HG03521 (cell line): ENCODE measurements around the gene COX19.

Experiments
- ATAC-seq: cut with Tn5 transposase; IDR thresholded peaks from one replicate; pipeline ENCODE4 v1.9.1; 2021; ENCODE audit warnings: mild to moderate bottlenecking, moderate library complexity; ENCODE audit not compliant: unreplicated experiment

COX19 gene

DNA sequence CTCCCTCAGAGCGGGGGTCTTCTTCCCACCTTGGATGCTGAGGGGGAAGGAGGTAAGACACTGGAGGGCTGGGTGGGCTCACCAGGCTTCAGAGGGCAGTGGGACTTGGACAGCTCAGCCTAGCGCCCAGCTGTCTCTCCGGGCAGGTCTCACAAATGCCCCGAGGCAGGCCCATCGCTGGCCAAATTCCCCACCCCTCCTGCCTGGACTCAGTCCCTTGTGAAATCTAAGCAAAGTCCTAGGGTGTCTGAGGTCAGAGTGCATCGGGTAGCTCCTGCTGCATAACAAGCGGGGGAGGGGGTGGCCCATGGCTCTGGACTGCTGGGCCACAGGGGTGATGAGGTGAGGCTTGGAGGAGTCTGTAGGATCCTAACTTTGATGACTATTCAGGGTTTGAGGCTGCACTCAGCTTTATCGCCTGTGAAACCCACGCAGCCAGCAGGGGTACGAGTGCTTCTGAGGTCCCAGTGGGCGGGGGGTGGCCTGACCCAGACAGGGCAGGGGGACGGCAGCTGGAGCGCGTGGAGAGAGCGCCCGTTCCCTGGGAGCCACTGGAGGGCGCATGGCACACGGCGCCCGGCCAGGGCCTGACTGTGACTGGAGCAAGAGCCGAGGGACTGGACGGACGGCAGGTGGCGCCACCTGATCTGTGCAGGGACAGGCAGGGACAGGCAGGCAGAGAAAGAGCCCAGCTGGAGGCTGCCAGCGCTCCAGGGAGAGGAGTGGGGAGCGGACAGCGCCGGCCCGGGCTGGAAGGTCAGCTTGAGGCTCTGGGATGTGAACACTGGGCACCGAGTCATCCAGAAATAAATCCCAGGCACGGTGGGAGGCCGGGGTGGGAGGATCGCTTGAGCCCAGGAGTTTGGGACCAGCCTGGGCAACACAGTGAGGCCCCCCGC is 17.6 kb upstream of the COX19 start:
- ATAC-seq, result peak; percentile 76

DNA sequence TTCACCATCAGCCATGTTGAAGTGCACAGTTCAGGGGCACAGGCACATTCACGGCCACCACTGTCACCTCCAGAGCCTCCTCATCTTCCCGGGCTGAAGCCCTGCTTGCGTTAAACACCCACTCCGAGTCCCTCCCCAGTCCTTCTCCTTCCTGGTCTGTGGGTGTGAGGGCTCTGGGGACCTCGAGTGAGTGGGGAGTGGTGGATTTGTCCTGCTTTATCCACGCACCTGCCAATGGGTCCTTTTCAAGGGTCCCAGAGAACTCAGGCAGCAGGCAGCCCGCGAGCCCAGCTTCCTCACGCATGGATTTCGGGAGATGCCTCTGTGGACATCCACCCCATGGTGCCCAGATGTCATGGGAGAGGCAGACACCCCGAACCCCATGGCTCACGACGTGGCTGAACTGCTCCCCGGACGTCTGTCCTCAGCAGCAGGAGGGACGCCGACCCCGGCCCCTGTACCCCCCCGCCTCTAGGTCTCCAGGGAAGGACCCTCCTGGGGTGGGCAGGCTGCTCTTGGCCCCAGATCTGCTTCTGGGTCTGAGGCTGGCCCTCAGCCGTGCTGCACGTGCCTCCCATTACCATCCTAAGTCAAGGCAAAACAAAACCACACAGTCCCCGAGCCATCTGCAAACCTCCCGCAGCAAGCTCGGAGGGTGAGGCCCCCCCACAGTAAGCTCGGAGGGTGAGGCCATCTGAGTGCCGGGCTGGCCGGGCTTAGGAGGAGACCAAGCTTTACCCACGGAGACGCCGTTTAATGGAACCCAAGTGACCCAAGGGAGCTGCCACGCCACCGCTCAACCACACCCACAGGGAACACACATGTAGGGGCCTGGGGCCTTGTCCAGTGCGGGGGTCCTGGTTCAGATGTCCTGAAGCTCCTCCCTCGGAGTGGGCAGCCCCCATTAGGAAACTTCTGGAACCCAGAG is 16.6 kb upstream of the COX19 start:
- no peak for ATAC-seq

DNA sequence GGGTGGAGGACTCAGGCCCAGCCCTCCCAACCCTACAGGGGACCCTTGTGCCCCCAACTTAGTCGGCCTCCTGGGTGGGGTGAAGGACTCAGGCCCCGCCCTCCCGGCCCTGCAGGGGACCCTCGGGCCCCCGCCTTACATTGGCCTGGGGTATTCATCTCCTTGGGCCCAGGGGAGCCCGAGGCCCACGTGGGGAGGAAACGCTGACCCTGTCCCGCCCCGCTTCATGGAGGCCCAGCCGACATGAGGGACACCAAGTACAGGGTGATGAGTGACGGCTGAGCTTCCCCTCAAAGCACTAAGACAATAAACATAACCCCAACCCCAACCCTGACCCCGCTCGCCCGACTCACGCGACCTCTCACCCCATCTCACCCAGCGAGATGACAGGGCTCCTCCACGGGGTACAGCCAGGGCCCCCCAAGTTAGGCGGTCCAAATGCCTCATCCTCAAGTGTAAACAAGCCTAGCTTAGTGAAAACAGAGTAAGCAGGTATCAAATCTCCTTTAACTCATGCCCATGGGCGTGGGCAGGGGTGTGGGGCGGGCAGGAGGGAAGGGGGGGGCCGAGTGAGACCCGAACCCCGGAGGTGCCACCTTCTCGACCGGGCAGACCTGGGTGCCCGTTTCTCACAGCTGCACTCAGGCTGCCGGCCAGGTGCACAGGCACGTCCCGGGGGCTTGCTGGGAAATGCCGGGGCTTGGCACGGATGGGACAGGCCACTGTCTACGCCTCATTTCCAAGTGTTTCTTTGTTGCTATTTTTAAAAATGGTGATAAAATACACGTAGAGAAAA is 15.8 kb upstream of the COX19 start:
- no peak for ATAC-seq

DNA sequence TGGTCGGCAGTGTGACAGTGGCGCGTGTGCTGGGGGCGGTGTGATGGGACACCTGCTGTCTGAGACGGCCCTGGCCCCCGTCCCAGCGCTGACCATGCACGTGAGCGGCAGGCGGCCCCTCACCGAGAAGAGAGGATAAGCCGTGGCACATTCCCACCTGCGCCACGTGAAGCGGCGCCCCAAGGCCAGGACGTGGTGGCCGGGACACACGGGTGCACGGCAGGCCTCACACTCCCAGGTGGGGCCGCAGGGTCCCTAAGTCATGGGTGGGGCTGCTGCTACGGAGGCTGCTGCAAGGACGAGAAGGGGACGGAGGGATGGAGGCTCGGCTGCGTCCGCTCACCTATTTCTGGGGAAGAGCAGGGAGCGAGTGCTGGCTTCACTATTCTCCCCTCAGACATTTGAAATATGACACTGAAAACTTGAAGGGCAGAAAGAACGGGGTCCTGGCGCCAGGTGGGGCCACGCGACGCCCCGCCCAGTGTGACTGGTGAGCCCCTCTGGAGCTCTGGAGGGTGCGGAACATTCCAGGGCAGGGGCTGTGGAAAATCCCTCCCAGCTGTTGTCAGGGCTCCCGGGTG is 15.1 kb upstream of the COX19 start:
- ATAC-seq, result no peak

DNA sequence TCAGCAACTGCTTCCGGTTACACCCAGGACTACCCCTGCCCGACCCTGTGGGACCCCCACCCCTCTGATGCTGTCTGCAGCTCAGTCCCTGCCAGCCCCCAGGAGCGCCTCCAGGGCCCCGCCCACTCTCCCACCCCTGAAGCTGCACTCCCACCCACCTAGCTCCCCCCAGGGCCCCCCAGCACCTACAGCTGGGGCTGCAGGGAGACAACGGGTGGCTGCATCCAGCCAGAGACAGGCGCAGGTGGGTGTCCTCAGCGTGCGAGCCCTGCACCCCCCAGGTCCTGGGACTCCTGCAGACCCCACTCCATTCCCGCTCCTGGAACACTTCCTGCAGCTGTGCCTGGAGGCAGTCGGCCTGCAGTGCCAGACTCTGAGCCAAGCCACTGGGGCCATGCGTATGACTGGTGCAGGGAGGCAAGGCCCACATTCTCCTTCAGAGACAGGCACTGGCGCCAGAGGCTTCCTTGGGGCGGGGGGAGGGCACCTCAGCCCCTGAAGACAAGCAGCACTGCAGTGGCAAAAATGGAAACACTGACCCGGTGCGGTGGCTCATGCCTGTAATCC is 13.7 kb upstream of the COX19 start:
- no peak for ATAC-seq

DNA sequence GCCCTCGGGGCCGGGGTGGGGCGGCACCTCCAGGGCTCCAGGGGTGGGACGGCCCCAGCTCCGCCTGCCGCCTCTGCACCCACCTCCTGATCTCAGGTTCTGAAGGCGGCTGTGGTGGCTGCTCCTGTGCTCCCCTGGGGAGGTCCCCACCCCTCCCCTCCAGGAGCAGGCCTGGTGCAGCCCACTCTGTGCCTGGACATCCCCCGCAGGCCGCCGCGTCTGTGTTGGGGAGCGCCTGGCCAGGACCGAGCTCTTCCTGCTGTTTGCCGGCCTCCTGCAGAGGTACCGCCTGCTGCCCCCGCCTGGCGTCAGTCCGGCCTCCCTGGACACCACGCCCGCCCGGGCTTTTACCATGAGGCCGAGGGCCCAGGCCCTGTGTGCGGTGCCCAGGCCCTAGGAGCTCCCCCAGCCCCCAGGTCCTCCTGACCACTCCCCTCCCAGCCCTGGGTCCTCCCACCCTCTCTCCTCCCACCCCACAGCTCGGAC is 13.1 kb upstream of the COX19 start:
- ATAC-seq, result no peak

DNA sequence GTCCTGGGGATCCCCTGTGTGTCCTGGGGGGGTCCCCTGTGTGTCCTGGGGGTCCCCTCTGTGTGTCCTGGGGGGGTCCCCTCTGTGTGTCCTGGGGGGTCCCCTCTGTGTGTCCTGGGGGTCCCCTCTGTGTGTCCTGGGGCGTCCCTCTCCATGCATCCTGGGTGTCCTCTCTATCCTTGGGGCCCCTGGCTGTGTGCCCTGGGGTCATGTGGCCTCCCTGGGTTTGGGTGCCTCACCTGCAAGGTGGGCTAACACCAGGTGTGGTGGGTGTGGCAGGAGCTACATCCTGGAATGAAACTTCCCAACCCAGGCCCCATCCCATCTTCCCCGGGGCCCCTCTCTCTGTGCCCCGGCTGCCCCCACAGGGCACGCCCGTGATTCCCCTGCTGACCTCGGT is 12.6 kb upstream of the COX19 start:
- ATAC-seq, result no peak

DNA sequence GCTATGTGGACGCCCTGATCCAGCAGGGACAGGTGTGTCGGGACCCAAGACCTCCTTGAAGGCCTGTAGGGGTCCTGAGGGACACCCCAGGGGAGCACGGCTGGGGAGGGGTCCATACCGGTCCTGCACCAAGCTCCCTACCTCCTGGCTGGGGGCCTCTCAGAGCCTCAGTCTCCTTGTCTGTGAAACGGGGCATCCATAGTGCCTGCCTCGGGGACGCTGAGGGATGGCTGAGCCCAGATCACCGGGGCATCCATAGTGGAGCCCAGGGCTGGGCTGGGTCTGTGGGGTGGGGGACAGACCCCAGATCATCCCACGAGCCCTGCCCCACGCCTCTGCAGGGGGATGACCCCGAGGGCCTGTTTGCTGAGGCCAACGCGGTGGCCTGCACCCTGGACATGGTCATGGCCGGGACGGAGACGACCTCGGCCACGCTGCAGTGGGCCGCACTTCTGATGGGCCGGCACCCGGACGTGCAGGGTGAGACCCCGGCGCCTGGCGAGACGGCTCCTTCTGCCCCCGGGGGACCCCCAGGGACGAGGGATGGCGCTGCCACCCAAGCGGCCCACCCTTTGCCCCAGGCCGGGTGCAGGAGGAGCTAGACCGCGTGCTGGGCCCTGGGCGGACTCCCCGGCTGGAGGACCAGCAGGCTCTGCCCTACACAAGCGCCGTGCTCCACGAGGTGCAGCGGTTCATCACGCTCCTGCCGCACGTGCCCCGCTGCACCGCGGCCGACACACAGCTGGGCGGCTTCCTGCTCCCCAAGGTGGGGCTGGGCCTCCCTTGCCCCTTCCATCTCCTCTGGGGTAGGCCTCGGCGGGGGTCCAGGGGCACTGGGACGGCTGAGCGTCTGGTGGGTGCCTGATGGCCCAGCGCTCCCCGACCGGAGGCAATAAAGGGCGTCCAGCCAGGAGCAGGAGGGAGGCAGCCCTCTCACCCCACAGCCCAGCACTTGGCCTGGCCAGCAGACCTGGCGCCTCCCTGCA is 11.7 kb upstream of the COX19 start:
- no peak for ATAC-seq

DNA sequence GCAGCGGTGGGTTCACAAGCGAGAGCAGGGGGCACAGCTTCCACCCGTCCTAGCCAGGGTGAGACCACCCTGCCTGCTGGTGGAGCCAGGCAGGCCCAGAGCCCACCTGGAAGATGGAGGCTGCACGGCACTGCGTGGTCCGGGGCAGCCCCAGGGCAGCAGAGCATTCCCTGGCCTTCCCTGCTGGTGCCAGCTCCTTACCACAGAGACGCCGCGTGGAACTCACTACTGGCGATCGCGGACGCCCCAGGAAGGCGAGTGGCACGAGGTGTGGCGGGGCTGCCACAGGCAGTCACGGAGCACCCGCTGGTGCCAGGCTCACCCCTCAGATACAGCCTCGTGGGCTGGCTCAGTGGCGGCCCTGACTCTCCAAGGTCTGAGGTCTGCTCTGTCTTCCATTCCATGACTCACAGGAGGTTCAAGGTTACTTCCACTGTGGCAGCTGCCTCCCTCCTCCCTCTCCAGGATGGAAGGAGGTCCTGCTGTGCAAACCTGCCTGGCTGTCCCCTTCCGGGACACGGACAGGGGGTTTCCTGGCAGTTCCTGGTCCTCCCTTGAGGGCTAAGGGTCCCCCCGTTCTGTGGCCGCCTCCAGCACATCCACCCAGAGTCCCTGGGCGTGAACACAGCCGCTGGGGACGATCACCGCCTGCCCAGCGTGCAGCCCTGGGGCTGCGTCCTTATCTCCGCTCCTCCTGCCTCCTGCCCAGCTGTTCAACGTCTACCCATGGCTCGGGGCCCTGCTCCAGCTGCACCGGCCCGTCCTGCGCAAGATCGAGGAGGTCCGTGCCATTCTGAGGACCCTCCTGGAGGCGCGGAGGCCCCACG is 10.8 kb upstream of the COX19 start:
- no peak for ATAC-seq

DNA sequence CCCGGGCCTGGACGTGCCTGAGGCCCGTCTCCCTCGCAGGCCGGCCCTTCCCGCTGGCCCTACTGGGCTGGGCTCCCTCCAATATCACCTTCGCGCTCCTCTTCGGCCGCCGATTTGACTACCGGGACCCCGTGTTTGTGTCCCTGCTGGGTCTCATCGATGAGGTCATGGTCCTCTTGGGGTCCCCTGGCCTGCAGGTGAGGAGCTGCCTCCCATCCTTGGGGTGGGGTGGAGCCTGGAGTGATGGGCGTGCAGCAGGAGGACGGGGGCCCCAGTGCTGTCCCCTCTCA is 9.7 kb upstream of the COX19 start:
- no peak for ATAC-seq

DNA sequence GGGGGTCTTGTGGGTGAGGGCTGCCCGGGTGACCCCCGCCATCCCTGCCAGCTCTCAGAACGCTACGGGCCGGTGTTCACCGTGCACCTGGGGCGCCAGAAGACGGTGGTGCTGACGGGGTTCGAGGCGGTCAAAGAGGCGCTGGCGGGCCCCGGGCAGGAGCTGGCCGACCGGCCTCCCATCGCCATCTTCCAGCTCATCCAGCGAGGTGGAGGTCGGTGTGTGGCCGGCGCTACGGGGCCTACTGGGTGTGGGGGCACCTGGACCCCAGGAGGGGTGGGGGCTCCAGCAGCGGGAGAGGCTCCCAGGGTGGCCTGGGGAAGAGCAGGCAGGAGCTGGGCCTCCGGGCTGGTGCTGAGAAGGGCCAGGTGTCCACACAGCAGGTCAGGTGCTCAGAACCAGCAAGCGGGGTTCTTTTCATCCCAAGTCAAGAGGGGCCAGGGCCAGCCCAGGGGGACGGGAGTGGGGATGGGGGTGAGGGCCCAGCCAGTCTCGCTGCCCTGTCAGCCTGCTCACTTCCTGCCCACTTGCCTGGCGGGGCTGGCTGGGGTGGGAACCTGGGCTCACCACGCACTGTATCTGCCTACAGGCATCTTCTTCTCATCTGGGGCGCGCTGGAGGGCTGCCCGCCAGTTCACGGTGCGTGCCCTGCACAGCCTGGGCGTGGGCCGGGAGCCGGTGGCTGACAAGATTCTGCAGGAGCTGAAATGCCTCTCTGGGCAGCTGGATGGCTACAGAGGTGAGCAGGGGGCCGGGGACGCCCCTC is 9.2 kb upstream of the COX19 start:
- ATAC-seq, result no peak

DNA sequence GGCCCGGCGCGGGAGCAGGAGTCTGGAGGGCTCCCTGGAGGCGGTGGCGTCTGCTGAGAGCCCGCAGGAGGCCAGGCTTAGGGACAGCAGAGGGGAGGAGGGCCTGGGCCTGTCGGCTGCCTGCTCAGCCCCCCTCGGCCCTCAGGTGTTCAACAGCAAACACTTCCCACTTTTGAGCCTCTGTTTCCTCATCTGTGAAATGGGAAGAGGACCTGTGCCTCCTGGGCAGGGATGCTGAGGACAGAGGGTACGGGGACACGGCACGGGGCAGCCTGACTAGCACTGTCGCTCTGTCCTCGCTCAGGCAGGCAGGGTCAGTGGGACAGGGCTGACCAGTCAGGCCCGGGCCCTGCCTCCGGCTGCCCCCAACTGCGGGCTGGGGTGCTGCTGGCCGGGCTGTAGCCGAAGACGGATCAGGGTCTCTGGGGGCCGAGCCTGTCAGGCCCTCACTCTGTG is 8.3 kb upstream of the COX19 start:
- ATAC-seq, result no peak

DNA sequence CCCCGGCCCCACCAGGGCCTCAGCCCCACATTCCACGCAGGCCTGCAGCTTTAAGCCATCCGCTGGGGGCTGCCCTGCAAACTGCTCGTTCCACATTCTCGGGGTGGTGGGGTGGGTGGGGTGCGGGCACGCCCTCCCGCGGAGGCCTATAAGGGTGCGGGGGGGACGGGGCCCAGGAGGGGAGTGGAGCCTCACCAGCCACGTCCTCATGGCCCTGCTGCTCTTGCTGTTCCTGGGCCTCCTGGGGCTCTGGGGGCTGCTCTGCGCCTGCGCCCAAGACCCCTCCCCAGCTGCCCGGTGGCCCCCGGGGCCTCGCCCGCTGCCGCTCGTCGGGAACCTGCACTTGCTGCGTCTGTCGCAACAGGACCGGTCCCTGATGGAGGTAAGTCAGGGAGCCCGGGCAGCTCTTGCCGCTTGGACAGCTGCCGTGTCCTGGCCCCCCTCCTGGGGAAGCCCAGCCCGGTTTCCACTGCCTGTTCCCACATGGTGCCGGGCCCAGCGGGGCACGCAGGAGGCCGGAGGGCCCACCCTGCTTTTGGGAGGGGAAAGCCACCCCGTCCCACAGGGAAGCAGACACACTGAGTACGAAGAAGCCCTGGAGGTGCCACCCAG is 7.8 kb upstream of the COX19 start, which contains the start of gene CYP2W1:
Gene CYP2W1, plus strand, starts transcription at position 178 of the 612 bp plus-strand sequence. Its CDS starts 31 bp downstream, at position 209.
- no peak for ATAC-seq

DNA sequence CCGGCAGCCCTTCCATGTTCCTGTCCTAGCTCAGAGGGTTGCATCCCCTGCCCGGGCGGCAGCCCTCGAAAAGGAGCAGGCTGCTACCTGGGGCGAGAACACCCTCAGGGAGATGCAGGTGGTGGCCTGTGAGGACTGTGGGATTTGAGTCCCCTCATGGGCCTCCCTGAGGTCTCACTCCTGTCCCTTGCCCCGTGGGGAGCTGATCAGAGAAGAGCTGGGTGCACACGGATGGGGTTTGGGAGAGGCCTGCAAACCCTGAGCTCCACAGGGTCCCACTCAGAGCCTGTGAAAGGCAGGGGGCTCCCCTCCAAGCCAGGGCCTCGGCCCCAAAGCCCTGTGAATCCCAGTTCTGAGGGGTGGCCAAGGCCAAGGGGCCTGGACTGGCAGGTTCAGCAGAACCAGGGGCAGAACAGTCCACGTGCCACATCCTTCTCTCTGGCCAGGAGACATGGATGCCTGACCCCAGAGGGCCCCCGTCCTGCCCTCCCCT is 7.2 kb upstream of the COX19 start:
- ATAC-seq, result no peak

DNA sequence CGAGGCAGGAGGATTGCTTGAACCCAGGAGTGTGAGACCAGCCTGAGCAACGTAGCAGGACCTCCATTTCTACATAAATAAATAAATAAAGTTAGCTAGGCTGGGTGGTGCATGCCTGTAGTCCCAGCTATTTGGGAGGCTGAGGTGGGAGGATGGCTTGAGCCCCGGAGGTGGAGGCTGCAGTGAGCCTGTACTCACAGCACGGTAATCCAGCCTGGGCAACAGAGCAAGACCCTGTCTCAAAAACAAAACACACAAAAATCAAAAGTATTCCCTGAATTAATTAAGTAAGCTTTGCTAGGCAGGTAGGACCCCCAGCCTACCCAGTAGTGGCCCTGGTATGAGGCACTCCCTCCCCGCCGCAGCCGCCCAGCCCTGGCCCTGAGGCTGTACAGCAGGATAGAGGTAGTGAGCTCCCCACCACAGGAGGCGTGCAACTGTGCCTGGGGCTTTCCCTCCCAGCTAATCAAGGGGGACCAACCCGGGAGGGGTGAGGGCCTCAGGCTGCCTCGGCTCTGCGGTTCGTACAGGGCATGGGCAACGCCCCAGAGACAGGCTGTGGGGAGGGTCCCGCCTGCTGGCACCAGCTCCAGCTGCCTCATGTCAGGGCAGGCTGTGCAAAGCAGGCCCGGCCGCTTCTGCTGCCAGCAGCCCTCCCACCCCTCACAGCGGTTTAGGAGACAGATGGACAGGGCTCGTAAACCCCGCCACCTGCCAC is 6.6 kb upstream of the COX19 start:
- ATAC-seq, result no peak

DNA sequence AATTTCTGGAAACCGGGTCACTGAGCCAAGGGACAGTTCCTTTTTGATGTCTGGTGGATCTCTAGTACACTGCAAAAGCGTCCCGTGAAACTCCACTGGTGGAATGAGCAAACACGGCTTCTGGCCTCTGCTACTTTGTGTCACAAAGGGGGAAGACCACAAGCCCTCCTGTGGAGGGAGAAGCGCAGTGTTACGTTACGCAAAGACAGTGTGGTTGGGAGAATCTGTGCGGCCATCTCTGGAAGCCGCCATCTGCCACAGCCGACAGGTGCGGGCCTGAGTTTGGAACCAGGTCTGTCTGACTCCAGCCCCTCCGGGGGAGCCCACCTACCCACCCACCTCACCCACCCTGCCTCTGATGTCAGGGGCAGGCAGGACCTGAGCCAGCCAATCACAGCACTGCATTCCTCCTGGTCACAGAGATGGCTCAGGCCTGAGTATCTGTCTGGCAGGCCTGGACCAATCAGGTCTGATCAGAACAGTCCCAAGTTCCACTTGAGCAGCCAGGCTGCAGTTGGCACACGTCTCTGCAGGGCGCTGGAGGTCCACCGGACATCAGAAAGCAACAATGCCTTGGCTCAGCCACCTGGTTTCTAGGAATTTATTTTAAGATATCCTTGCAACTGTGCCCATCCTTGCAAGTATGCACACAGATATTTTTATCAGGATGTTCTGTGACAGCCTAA is 4.7 kb upstream of the COX19 start:
- no peak for ATAC-seq
